H9 (cell line): ENCODE data around the gene UNC5B. TPM values are rescaled to one million over a fixed set of nuclear protein-coding genes. Genes with fewer than 3 reads are reported as not detected.

Experiments
- DNase-seq: peaks from one replicate; pipeline ENCODE4 v3.0.0-alpha.2; 2017
- H2AFZ ChIP-seq: one replicate; pipeline ENCODE4 v1.6.1; 2013; ENCODE audit warnings: mild to moderate bottlenecking, low read length, control low read depth, moderate library complexity
- H2AK5ac ChIP-seq: 2 replicates; pipeline ENCODE4 v1.6.1; 2013; ENCODE audit warnings: low read length, control low read depth, mixed read lengths; ENCODE audit not compliant: insufficient read length
- H2BK120ac ChIP-seq: one replicate; pipeline ENCODE4 v1.6.1; 2013; ENCODE audit warnings: low read depth, mild to moderate bottlenecking, low read length, control low read depth, inconsistent platforms; ENCODE audit not compliant: poor library complexity, severe bottlenecking
- H2BK12ac ChIP-seq: 2 replicates; pipeline ENCODE4 v1.6.1; 2013; ENCODE audit warnings: low read length, control low read depth, mixed read lengths, low read depth; ENCODE audit not compliant: insufficient read length
- H2BK15ac ChIP-seq: 2 replicates; pipeline ENCODE4 v1.6.1; 2013; ENCODE audit warnings: low read depth, low read length, control low read depth
- H2BK20ac ChIP-seq: one replicate; pipeline ENCODE4 v1.6.1; 2013; ENCODE audit warnings: low read depth, mild to moderate bottlenecking, low read length, control low read depth, inconsistent platforms; ENCODE audit not compliant: poor library complexity, severe bottlenecking
- H2BK5ac ChIP-seq: 2 replicates; pipeline ENCODE4 v1.6.1; 2013; ENCODE audit warnings: low read length, control low read depth, mixed read lengths; ENCODE audit not compliant: insufficient read length
- H3K14ac ChIP-seq: 2 replicates; pipeline ENCODE4 v1.6.1; 2013; ENCODE audit warnings: low read length, control low read depth; ENCODE audit not compliant: insufficient read depth
- H3K18ac ChIP-seq: 2 replicates; pipeline ENCODE4 v1.6.1; 2013; ENCODE audit warnings: low read depth, mild to moderate bottlenecking, mixed read lengths, low read length, control low read depth; ENCODE audit not compliant: insufficient read length
- H3K23ac ChIP-seq: 2 replicates; pipeline ENCODE4 v1.6.1; 2013; ENCODE audit warnings: low read length, control low read depth, mixed read lengths, low read depth; ENCODE audit not compliant: insufficient read length
- H3K23me2 ChIP-seq: 2 replicates; pipeline ENCODE4 v1.6.1; 2013; ENCODE audit warnings: low read depth, mild to moderate bottlenecking, mixed read lengths, low read length, control low read depth; ENCODE audit not compliant: insufficient read length, poor library complexity, severe bottlenecking
- H3K27ac ChIP-seq: 2 replicates; pipeline ENCODE4 v1.5.1; 2013; ENCODE audit warnings: low read length, control low read depth, mixed read lengths, low read depth; ENCODE audit not compliant: insufficient read length
- H3K27me3 ChIP-seq: 2 replicates; pipeline ENCODE4 v1.6.1; 2013; ENCODE audit warnings: low read length, control low read depth, inconsistent platforms; ENCODE audit not compliant: insufficient read depth
- H3K4ac ChIP-seq: 2 replicates; pipeline ENCODE4 v1.6.1; 2013; ENCODE audit warnings: low read depth, mild to moderate bottlenecking, control low read depth, inconsistent platforms, low read length, moderate library complexity
- H3K4me1 ChIP-seq: 2 replicates; pipeline ENCODE4 v1.6.1; 2013; ENCODE audit warnings: low read length, control low read depth, inconsistent platforms; ENCODE audit not compliant: insufficient read depth
- H3K4me2 ChIP-seq: 2 replicates; pipeline ENCODE4 v1.6.1; 2013; ENCODE audit warnings: low read length, control low read depth, mixed read lengths; ENCODE audit not compliant: insufficient read length, insufficient read depth
- H3K56ac ChIP-seq: 2 replicates; pipeline ENCODE4 v1.6.1; 2013; ENCODE audit warnings: low read depth, mild to moderate bottlenecking, mixed read lengths, low read length, control low read depth; ENCODE audit not compliant: insufficient read length
- H3K79me1 ChIP-seq: 2 replicates; pipeline ENCODE4 v1.6.1; 2013; ENCODE audit warnings: low read depth, mild to moderate bottlenecking, moderate library complexity, low read length, control low read depth, inconsistent platforms; ENCODE audit not compliant: insufficient read depth, poor library complexity, severe bottlenecking
- H3K79me2 ChIP-seq: 2 replicates; pipeline ENCODE4 v1.6.1; 2013; ENCODE audit warnings: low read length, control low read depth, inconsistent platforms; ENCODE audit not compliant: insufficient read depth
- H3K9ac ChIP-seq: 2 replicates; pipeline ENCODE4 v1.6.1; 2013; ENCODE audit warnings: low read length, control low read depth, mixed read lengths; ENCODE audit not compliant: insufficient read length; ENCODE audit errors: extremely low read depth
- H3K9me3 ChIP-seq: one replicate; pipeline ENCODE4 v1.6.1; 2013; ENCODE audit warnings: low read depth, low read length, inconsistent platforms; ENCODE audit not compliant: control insufficient read depth
- H3T11ph ChIP-seq: one replicate; pipeline ENCODE4 v1.6.1; 2013; ENCODE audit warnings: mild to moderate bottlenecking, low read length, control low read depth, inconsistent platforms
- H4K20me1 ChIP-seq: one replicate; pipeline ENCODE4 v1.6.1; 2013; ENCODE audit not compliant: control insufficient read depth, insufficient read length, insufficient read depth
- H4K5ac ChIP-seq: 2 replicates; pipeline ENCODE4 v1.6.1; 2013; ENCODE audit warnings: low read depth, mild to moderate bottlenecking, mixed read lengths, low read length, control low read depth; ENCODE audit not compliant: insufficient read length
- H4K8ac ChIP-seq: replicated peaks from 2 replicates; pipeline ENCODE4 v1.6.1; 2013; ENCODE audit warnings: low read length, control low read depth, mixed read lengths, low read depth; ENCODE audit not compliant: insufficient read length
- H4K91ac ChIP-seq: 2 replicates; pipeline ENCODE4 v1.6.1; 2013; ENCODE audit warnings: low read depth, mild to moderate bottlenecking, moderate library complexity, mixed read lengths, low read length, control low read depth; ENCODE audit not compliant: insufficient read length
- H3K27ac Mint-ChIP-seq, 3 experiments: 2 replicates in 2 of 3; 3 replicates in 1 of 3; pipeline ENCODE4 v1.8.0; 2020 to 2021; ENCODE audit warnings: mixed read lengths in 3 of 3, mild to moderate bottlenecking in 1 of 3, moderate library complexity in 1 of 3
- H3K27me3 Mint-ChIP-seq: 2 replicates; pipeline ENCODE4 v1.8.0; 2021; ENCODE audit warnings: low read depth, mild to moderate bottlenecking, moderate library complexity, mixed read lengths
- H3K36me3 Mint-ChIP-seq, 3 experiments: 2 replicates in 2 of 3; 3 replicates in 1 of 3; pipeline ENCODE4 v1.8.0; 2020 to 2021; ENCODE audit warnings: low read depth in 3 of 3, mixed read lengths in 3 of 3; ENCODE audit not compliant: insufficient read depth in 1 of 3
- H3K4me1 Mint-ChIP-seq, 2 experiments: 2 replicates each; pipeline ENCODE4 v1.8.0; 2020; ENCODE audit warnings: mixed read lengths in 2 of 2
- H3K4me3 Mint-ChIP-seq, 2 experiments: 2 replicates in 1 of 2; 3 replicates in 1 of 2; pipeline ENCODE4 v1.8.0; 2020 to 2021; ENCODE audit warnings: mild to moderate bottlenecking in 2 of 2, mixed read lengths in 2 of 2, moderate library complexity in 1 of 2
- H3K9me3 Mint-ChIP-seq, 2 experiments: 2 replicates in 1 of 2; 3 replicates in 1 of 2; pipeline ENCODE4 v1.8.0; 2020; ENCODE audit warnings: mild to moderate bottlenecking in 2 of 2, mixed read lengths in 2 of 2, moderate library complexity in 1 of 2
- WGBS: extraction: QIAGEN DNeasy Blood & Tissue Kit; methylation state at CpG from one replicate; pipeline ENCODE4 v1.1.7; 2013; ENCODE audit warnings: missing lambda C conversion rate, low lambda C conversion rate, mixed read lengths; ENCODE audit not compliant: insufficient read length; ENCODE audit errors: extremely low coverage; 5-methylcytosine and 5-hydroxymethylcytosine counted together
- total RNA-seq: library from RNA; stranded (reverse); gene quantifications from 2 replicates; pipeline ENCODE4 v1.2.1, GENCODE V29; 2021
- TF ChIP-seq, protein P1 (sequence below): fragments of 200-600 bp; sonication (generic); conservative IDR thresholded peaks from 3 replicates; pipeline ENCODE4 v1.8.0; 2021; ENCODE audit warnings: antibody characterized with exemption, mild to moderate bottlenecking

Gene UNC5B
- total RNA-seq, 1 experiment from 2014 or later = 28.4 TPM

GRCh38 chr10:71316786-71317160 lies 104.4 kb downstream of the UNC5B start:
- H3K4me2 ChIP-seq = no peak overlapping the region
- no peak overlapping the region for H4K8ac ChIP-seq
- no peak overlapping the region for H2BK12ac ChIP-seq
- Mint-ChIP-seq H3K27ac (peak overlapping the region in 2 of 3 experiments; percentile 16 to 63; a peak in 2 of 7 replicates), H3K36me3 (no peaks in the 10 kb centered on the region), H3K9me3 (no peaks in the 10 kb centered on the region; a peak in 1 of 5 replicates), H3K4me1 (peaks cover 24% of the 10 kb centered on the region in 2 experiments), H3K4me3 (no peak overlapping the region), H3K27me3 (peaks cover 20% of the 10 kb centered on the region)
- WGBS = no CpG with 5 or more reads among the region's 6 CpGs
- H3K4ac ChIP-seq = no peak overlapping the region
- TF ChIP-seq, protein P1, sequence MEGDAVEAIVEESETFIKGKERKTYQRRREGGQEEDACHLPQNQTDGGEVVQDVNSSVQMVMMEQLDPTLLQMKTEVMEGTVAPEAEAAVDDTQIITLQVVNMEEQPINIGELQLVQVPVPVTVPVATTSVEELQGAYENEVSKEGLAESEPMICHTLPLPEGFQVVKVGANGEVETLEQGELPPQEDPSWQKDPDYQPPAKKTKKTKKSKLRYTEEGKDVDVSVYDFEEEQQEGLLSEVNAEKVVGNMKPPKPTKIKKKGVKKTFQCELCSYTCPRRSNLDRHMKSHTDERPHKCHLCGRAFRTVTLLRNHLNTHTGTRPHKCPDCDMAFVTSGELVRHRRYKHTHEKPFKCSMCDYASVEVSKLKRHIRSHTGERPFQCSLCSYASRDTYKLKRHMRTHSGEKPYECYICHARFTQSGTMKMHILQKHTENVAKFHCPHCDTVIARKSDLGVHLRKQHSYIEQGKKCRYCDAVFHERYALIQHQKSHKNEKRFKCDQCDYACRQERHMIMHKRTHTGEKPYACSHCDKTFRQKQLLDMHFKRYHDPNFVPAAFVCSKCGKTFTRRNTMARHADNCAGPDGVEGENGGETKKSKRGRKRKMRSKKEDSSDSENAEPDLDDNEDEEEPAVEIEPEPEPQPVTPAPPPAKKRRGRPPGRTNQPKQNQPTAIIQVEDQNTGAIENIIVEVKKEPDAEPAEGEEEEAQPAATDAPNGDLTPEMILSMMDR = no peak
- H4K20me1 ChIP-seq = no peaks in the 10 kb centered on the region
- peaks cover 7% of the 10 kb centered on the region for H3K23me2 ChIP-seq
- H3K9ac ChIP-seq = no peak overlapping the region
- H2AK5ac ChIP-seq = no peak overlapping the region
- no peaks in the 10 kb centered on the region for H3K9me3 ChIP-seq
- H2BK5ac ChIP-seq = no peak overlapping the region
- H4K5ac ChIP-seq = no peak overlapping the region
- H3K27ac ChIP-seq = no peak overlapping the region
- H2BK120ac ChIP-seq = no peak overlapping the region
- no peak overlapping the region for H3K14ac ChIP-seq
- no peak for DNase-seq
- no peak overlapping the region for H3T11ph ChIP-seq
- H2BK20ac ChIP-seq = no peak overlapping the region
- H3K79me1 ChIP-seq = no peaks in the 10 kb centered on the region
- H3K56ac ChIP-seq = no peak overlapping the region
- H3K79me2 ChIP-seq = no peaks in the 10 kb centered on the region
- no peaks in the 10 kb centered on the region for H3K4me1 ChIP-seq
- H2BK15ac ChIP-seq = no peak overlapping the region
- no peak overlapping the region for H3K18ac ChIP-seq
- H3K23ac ChIP-seq = no peak overlapping the region
- no peak overlapping the region for H4K91ac ChIP-seq
- H3K27me3 ChIP-seq = no peaks in the 10 kb centered on the region; the same call in 1 of the 2 replicates
- no peak overlapping the region for H2AFZ ChIP-seq
